NT2/D1 (cell line): ENCODE results near the gene RTCA.

Experiments
- SUZ12 ChIP-seq: IDR thresholded peaks from 2 replicates; pipeline ENCODE4 v1.6.1; 2011; ENCODE audit not compliant: insufficient read length, insufficient read depth; ENCODE audit errors: extremely low read depth
- ZNF274 ChIP-seq: IDR thresholded peaks from 2 replicates; pipeline ENCODE4 v1.6.1; 2011; ENCODE audit warnings: mild to moderate bottlenecking, low read depth, low read length

- no peak for TF ChIP-seq ZNF274
- no peak for TF ChIP-seq SUZ12
These were observed 50.6 kb downstream of the RTCA start for GRCh38 chr1:100316622-100317021.
